GM18858 (cell line): ENCODE results near the gene RNF212B.

ENCODE experiments used
- ATAC-seq: cut with Tn5 transposase; IDR thresholded peaks from one replicate; pipeline ENCODE4 v1.9.1; 2021; ENCODE audit not compliant: unreplicated experiment

Gene RNF212B

GRCh38 chr14:23294734-23295561 is 57.2 kb downstream of the RNF212B start:
- no peak for ATAC-seq

DNA sequence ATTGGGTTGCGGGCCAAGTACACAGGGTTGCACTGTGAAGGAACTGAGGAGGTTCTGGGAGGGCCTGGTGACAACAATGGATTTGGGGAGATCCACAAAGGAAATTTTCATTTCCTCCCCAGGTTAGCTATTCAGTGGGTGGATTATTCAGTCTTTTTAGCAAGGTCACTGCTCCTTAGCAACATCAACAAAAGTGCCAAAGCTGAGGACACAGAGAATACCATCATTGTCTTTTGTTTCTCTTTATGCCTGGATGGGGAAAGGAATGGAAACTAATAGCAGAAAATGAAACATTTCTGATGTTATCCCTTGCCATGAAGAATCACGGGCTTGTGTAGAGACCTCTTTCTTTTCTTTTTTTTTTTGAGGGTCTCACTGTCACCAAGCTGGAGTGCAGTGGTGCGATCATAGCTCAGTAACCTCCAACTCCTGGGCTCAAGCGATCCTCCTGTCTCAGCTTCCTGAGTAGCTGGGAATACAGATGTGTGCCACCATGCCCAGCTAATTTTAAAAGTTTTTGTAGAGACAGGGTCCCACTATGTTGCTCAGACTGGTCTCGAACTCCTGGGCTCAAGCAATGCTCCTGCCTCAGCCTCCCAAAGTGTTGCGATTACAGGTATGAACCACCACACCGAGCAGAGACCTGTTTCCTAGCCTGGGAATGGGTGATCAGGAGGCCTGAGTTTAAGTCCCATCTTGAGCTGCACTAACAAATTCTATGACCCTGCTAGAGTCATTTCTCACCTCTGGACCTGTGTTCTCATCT is 58.5 kb downstream of the RNF212B start:
- no peak for ATAC-seq

DNA sequence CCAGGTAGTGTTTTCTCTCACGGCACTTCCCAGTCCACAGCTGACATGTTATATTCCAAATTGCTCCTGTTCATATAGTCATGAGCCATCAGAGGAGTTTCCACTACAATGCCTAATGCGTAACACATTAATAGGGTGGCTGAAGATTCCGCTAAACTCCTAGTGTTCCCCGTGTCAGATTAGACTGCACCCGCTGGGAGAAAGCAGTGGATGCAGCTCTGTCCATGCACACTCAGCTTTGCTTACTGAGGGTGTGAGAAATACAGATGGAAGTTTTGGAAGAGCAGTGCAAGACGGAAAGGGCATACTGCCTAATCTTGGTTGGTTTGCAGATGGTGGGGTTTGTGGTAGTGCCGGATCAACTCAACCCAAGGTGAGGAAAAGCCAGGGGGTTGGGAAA is 59.4 kb downstream of the RNF212B start:
- ATAC-seq = no peak

- ATAC-seq = no peak
These were observed 60.0 kb downstream of the RNF212B start for GRCh38 chr14:23297611-23298277.

GRCh38 chr14:23299211-23299957 is 61.6 kb downstream of the RNF212B start:
- ATAC-seq = no peak

GRCh38 chr14:23299986-23300686 is 62.4 kb downstream of the RNF212B start:
- no peak for ATAC-seq

DNA sequence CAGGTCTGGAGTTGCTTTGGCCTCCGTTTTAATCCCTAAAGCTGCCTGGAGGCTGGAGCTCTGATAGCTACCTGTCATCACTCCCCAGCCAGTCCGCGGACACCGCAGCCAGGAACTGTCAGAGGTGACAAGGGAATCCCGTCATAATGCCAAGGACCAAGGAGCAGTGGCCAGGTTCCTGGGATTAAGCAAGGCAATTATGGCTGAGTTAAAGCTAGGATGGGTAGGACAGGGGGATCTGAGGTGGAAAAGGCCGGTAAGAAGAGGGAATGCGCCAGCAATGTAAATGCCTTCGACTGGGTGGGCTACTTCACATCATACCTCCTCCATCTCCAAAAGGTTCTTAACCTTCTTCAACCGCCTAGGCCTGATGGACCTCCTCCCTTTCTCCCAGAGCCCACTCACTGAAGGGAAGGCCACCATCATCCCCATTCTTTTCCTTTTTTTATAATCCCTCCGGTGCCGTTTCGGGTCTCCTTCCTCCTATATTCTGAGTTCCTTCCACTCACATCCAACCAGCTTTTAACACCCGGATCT is 63.0 kb downstream of the RNF212B start:
- ATAC-seq = no peak

DNA sequence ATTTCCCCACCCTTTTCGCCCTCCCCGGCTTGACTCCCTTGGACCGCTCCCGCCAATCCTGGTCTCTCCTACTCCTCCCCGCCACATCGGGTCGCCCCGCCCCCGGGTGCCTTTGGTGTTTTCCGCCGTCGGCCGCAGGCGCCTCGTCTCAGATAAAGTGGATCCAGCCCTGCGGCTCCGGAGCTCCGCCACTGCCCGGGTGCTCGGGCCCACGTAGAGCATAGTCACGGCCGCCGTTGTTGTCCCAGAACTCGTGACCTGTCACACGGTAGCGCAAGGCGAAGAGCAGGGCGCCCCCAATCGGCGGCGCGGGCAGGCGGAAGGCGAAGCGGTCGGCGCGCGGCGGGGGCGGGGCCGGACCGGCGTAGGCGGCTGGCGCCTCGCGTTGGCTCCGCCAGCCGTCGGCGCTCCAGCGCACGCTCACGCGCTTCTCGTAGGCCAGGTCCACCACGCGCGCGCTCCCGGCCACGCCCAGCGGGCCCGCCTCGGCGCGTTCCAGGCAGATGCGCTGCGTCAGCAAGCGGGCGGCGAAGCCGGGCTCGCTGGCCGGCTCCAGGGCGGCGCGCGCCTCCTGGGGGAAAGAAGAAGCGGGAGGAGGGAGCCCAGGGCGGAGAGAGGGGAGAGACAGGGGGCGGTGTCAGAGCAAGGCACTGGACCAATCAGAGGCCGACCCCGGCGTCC is 63.7 kb downstream of the RNF212B start:
- ATAC-seq = peak; percentile 67

- peak; percentile 4 for ATAC-seq
These were observed 64.2 kb downstream of the RNF212B start for GRCh38 chr14:23301969-23302289.

DNA sequence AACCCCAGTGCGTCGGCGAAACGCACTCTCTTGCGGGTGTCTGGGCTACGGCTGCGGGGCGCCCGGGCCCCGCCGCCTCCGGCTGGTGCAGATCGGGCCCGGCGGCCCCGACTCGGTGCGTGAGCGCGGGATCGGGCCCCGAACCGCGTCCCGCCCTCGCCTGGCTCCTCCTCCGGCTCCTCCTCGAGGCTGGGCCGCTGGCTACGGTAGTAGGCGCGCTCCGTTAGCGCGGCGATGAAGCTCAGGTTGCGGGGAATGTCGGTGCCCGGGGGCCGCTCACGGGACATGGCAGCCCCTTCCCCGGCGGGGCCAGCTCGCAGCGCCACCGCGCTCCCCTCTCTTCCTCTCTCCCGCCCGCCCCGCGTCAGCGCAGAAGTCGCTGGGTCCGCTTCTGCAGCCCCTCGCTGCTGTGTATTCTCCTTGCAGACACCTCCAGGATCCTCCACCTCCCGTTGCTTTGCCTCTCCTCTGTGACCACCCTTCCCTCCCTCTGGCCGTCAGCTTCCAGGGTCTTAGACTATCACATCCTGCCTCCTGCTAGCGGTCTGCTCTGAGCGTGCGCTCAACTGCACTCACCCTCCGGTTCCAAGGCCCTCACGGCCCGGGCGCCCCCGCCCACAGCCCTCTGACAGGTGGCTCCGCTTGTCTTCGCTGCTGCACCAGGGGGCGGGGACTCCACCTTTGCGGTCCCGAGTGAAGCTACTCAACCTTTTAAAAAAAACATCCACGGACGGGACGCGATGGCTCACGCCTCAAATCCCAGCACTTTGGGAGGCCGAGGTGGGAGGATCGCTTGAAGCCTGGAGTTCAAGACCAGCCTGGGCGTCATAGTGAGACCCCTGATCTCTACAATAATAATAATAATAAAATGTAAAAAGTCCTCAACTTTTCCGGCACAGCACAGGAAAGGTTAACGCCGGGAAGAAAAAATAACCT is 64.8 kb downstream of the RNF212B start, which contains the start of gene PPP1R3E:
TSS of gene PPP1R3E (minus strand) at position 570 of the 936 bp plus-strand sequence. CDS start at position 287, 283 bp downstream.
- peak; percentile 23 for ATAC-seq

GRCh38 chr14:23306412-23307145 is 68.8 kb downstream of the RNF212B start, which contains the start of gene BCL2L2:
Gene BCL2L2, plus strand, starts transcription at chr14:23306833. Its CDS starts 935 bp downstream, at chr14:23307768.
- no peak for ATAC-seq

- ATAC-seq = no peak
These were observed 69.4 kb downstream of the RNF212B start for GRCh38 chr14:23307146-23307530.

DNA sequence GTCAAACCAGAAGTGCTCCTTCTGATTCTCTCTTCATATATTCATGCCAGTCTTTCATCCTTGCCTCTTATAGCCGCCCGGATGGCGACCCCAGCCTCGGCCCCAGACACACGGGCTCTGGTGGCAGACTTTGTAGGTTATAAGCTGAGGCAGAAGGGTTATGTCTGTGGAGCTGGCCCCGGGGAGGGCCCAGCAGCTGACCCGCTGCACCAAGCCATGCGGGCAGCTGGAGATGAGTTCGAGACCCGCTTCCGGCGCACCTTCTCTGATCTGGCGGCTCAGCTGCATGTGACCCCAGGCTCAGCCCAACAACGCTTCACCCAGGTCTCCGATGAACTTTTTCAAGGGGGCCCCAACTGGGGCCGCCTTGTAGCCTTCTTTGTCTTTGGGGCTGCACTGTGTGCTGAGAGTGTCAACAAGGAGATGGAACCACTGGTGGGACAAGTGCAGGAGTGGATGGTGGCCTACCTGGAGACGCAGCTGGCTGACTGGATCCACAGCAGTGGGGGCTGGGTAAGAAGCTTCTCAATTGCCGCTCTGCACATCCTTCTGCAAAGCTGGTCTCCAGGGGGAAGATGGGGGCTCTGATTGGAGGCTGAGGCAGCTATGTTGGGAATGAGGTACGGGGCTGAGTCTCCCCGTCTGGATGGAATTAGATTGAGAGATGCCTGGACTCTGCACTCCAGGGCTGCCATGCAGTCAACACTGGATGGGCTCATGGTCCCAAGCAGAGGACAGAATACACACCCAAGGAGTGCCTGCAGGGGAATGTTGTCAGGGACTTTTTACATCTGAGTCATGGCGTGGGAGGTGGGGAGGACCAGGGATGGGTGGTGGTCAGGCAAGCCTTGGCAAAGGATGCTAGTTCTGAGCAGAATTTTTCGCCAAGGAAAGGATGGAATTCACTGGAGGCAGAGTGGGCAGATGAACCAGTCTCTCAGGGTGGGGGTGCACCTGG is 70.2 kb downstream of the RNF212B start:
- no peak for ATAC-seq

- ATAC-seq = no peak
These were observed 71.1 kb downstream of the RNF212B start for GRCh38 chr14:23308721-23309445.

DNA sequence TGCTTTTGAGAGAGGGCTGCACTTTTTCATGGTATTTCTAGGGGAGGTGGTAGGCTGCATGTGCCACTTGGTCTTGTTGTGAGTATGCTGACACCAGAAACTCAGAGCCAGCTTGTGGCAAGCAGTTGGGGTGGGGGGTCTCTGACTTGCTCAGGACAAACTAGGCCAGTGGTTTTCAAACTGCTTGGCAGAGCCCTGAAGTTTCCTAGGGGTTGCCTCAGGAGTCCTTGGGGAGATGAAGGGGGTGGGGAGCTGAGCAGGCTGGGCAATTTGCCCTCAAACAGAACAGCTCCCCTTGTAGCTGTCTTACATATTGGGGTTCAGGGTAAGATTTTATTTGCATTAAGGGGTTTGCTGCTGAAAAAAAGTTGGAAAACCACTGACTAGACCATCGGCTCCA is 72.8 kb downstream of the RNF212B start:
- no peak for ATAC-seq

GRCh38 chr14:23316300-23316699 is 78.6 kb downstream of the RNF212B start:
- ATAC-seq = no peak
